ENCODE measurements around the gene KYNU.

Gene KYNU

DNA sequence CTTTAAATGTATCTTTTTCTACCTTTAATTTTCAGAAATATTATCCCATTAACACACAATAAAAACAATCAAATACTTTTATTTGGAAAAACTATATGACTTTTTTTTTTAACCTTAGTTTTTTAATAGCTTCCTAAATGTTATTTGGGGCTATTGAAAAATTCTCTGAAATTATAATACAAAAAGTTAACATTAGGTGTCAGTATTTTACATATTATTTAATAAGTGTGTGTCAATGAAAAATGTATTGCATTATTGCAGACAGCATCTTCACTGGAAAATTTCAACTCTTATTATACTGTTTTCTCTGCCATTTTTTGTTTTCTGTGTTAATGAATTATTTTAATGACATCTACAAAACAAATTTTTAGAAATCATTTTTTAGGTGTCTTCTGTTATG, 200.6 kb downstream of the KYNU start:
- TF ChIP-seq EZH2 (IDR thresholded peaks at IDR 0.05; ENCODE audit: borderline replicate concordance, low read depth, low read length, severe bottlenecking): no peak
- TF ChIP-seq, protein P1, sequence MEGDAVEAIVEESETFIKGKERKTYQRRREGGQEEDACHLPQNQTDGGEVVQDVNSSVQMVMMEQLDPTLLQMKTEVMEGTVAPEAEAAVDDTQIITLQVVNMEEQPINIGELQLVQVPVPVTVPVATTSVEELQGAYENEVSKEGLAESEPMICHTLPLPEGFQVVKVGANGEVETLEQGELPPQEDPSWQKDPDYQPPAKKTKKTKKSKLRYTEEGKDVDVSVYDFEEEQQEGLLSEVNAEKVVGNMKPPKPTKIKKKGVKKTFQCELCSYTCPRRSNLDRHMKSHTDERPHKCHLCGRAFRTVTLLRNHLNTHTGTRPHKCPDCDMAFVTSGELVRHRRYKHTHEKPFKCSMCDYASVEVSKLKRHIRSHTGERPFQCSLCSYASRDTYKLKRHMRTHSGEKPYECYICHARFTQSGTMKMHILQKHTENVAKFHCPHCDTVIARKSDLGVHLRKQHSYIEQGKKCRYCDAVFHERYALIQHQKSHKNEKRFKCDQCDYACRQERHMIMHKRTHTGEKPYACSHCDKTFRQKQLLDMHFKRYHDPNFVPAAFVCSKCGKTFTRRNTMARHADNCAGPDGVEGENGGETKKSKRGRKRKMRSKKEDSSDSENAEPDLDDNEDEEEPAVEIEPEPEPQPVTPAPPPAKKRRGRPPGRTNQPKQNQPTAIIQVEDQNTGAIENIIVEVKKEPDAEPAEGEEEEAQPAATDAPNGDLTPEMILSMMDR (IDR thresholded peaks at IDR 0.05; ENCODE audit: borderline replicate concordance, extremely low read depth, low read length, poor library complexity, severe bottlenecking): peak; percentile 19
- Histone ChIP-seq H3K27ac (ENCODE audit: low read length) (no peak overlapping the region), H4K20me1 (ENCODE audit: insufficient read depth, low read length) (no peaks in the 10 kb centered on the region), H3K27me3 (ENCODE audit: insufficient read depth, low read length, poor library complexity) (no peaks in the 10 kb centered on the region), H3K9me3 (ENCODE audit: insufficient read depth, low read length, severe bottlenecking) (peaks cover 18% of the 10 kb centered on the region), H3K4me1 (ENCODE audit: insufficient read depth, low read length) (no peaks in the 10 kb centered on the region), H3K4me2 (ENCODE audit: insufficient read depth, low read length) (no peak overlapping the region), H3K79me2 (ENCODE audit: insufficient read depth, low read length) (no peaks in the 10 kb centered on the region), H3K4me3 (ENCODE audit: low read depth in 1 of 2, low read length in 2 of 2) (no peak overlapping the region), H3K9ac (ENCODE audit: low read depth, low read length) (no peak overlapping the region), H3K36me3 (ENCODE audit: insufficient read depth, low read length) (no peaks in the 10 kb centered on the region), H2AFZ (ENCODE audit: low read depth, low read length) (no peak overlapping the region)
- ATAC-seq (ENCODE audit: insufficient read depth, low read depth) (no peak), DNase-seq (no peak)

DNA sequence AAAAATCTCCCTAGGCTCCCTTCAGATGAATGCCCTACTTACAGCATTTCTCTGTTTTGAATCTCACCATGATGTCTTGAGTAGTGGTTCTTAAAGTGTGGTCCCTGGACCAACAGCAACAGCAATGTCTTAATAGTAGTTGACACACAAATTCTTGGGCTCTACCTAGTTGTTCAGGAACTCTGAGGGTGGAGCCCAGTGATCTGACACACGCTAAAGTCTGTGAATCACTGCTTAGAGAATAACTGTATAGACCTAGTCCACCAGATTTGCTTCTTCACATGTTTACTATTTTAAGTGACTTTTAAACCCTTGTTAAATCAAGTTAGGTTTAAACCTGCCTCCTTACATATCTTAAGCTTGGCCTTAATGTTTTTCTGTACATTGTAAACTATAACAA, 204.2 kb downstream of the KYNU start:
- no peaks in the 10 kb centered on the region for H3K27me3 ChIP-seq (ENCODE audit: insufficient read depth, low read length, poor library complexity)

DNA sequence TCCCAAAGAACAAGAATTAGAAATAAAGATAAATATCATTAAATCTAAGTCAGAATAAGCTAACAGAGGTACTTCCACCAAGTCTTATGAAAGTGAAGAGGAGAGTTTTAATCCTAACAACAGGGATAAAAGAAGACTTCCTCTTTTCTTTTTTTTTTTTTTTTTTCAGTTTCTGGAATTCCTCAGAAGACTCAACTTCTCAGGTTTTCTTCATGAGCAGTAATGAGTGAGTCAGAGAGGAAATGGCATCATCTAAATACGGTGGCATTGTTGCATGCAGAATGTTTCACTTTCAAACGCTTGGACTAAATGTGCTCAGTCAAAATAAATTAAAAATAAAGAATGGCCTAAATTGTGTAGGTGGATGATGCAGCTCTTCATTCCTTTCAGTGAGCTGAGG, 206.2 kb downstream of the KYNU start:
- no peak overlapping the region for H3K4me2 ChIP-seq (ENCODE audit: insufficient read depth, low read length)
- H3K4me3 ChIP-seq (ENCODE audit: low read depth in 1 of 2, low read length in 2 of 2): no peak overlapping the region
- H3K36me3 ChIP-seq (ENCODE audit: insufficient read depth, low read length): no peaks in the 10 kb centered on the region
- no peaks in the 10 kb centered on the region for H3K79me2 ChIP-seq (ENCODE audit: insufficient read depth, low read length)
- no peak overlapping the region for H3K27ac ChIP-seq (ENCODE audit: low read length)
- DNase-seq (no peak), ATAC-seq (ENCODE audit: insufficient read depth, low read depth) (peak; percentile 52; the same call in 2 of the 3 replicates)
- no peaks in the 10 kb centered on the region for H4K20me1 ChIP-seq (ENCODE audit: insufficient read depth, low read length)
- no peaks in the 10 kb centered on the region for H3K27me3 ChIP-seq (ENCODE audit: insufficient read depth, low read length, poor library complexity)
- H3K4me1 ChIP-seq (ENCODE audit: insufficient read depth, low read length): no peaks in the 10 kb centered on the region; the same call in 1 of the 2 replicates
- H3K9me3 ChIP-seq (ENCODE audit: insufficient read depth, low read length, severe bottlenecking): no peaks in the 10 kb centered on the region
- no peak overlapping the region for H3K9ac ChIP-seq (ENCODE audit: low read depth, low read length)
- no peak for TF ChIP-seq EZH2 (IDR thresholded peaks at IDR 0.05; ENCODE audit: borderline replicate concordance, low read depth, low read length, severe bottlenecking)
- TF ChIP-seq, protein P1 (IDR thresholded peaks at IDR 0.05; ENCODE audit: borderline replicate concordance, extremely low read depth, low read length, poor library complexity, severe bottlenecking): no peak
- 0 out of 2 replicates have a peak overlapping the region, but pooled peaks have one; percentile 39 for H2AFZ ChIP-seq (ENCODE audit: low read depth, low read length)

More for the DNA sequence above, 204.2 kb downstream of the KYNU start:
- no peak for ATAC-seq (ENCODE audit: insufficient read depth, low read depth)
- H3K79me2 ChIP-seq (ENCODE audit: insufficient read depth, low read length): no peaks in the 10 kb centered on the region
- H3K4me1 ChIP-seq (ENCODE audit: insufficient read depth, low read length): no peaks in the 10 kb centered on the region
- no peaks in the 10 kb centered on the region for H4K20me1 ChIP-seq (ENCODE audit: insufficient read depth, low read length)
- H3K27ac ChIP-seq (ENCODE audit: low read length): no peak overlapping the region
- no peak overlapping the region for H3K4me3 ChIP-seq (ENCODE audit: low read depth in 1 of 2, low read length in 2 of 2)
- no peak overlapping the region for H3K9ac ChIP-seq (ENCODE audit: low read depth, low read length)
- H3K4me2 ChIP-seq (ENCODE audit: insufficient read depth, low read length): no peak overlapping the region
- no peak overlapping the region for H2AFZ ChIP-seq (ENCODE audit: low read depth, low read length)
- DNase-seq: no peak
- no peaks in the 10 kb centered on the region for H3K9me3 ChIP-seq (ENCODE audit: insufficient read depth, low read length, severe bottlenecking)
- TF ChIP-seq, protein P1 (IDR thresholded peaks at IDR 0.05; ENCODE audit: borderline replicate concordance, extremely low read depth, low read length, poor library complexity, severe bottlenecking): no peak
- no peak for TF ChIP-seq EZH2 (IDR thresholded peaks at IDR 0.05; ENCODE audit: borderline replicate concordance, low read depth, low read length, severe bottlenecking)
- H3K36me3 ChIP-seq (ENCODE audit: insufficient read depth, low read length): no peaks in the 10 kb centered on the region

DNA sequence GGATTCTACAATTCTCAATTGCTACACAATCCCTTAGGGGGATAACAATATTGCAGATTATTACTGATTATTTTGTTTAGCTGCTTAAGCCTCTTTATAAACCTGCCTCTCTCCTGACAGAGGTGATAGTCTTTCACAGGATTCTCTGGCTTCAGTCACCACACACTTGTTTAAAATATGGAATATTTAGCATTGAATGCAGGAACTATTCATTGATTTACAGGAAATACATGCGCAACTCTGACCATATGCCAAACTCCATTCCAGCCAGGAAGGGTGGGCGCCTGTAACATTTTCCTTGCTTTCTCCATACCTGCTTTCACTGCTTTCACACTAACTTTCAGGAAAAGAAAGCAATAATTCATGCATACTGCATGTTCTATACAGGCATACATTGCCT, 207.0 kb downstream of the KYNU start:
- Histone ChIP-seq H3K36me3 (ENCODE audit: insufficient read depth, low read length) (no peaks in the 10 kb centered on the region), H2AFZ (ENCODE audit: low read depth, low read length) (no peak overlapping the region), H4K20me1 (ENCODE audit: insufficient read depth, low read length) (no peaks in the 10 kb centered on the region), H3K4me1 (ENCODE audit: insufficient read depth, low read length) (no peaks in the 10 kb centered on the region; the same call in 1 of the 2 replicates), H3K27me3 (ENCODE audit: insufficient read depth, low read length, poor library complexity) (no peaks in the 10 kb centered on the region), H3K9me3 (ENCODE audit: insufficient read depth, low read length, severe bottlenecking) (no peaks in the 10 kb centered on the region), H3K4me2 (ENCODE audit: insufficient read depth, low read length) (no peak overlapping the region), H3K27ac (ENCODE audit: low read length) (no peak overlapping the region), H3K4me3 (ENCODE audit: low read depth in 1 of 2, low read length in 2 of 2) (no peak overlapping the region), H3K79me2 (ENCODE audit: insufficient read depth, low read length) (no peaks in the 10 kb centered on the region), H3K9ac (ENCODE audit: low read depth, low read length) (no peak overlapping the region)
- ATAC-seq (ENCODE audit: insufficient read depth, low read depth): no peak
- DNase-seq: no peak
- TF ChIP-seq, protein P1 (IDR thresholded peaks at IDR 0.05; ENCODE audit: borderline replicate concordance, extremely low read depth, low read length, poor library complexity, severe bottlenecking): no peak
- TF ChIP-seq EZH2 (IDR thresholded peaks at IDR 0.05; ENCODE audit: borderline replicate concordance, low read depth, low read length, severe bottlenecking): no peak

Measured in DND-41 (cell line).